Measurements from ENCODE around the gene CLTA.
"Not testable (repeated sequence)": the region's sequence is repeated elsewhere in the genome, so short reads cannot be mapped to it uniquely, and the experiment has no call there.

GRCh38 chr9:36239675-36240074, 49.0 kb downstream of the CLTA start:
- TF ChIP-seq CTCF (IDR thresholded peaks at IDR 0.05; ENCODE audit: low read depth, low read length); EZH2phosphoT487 (IDR thresholded peaks at IDR 0.05; ENCODE audit: low read depth): not testable (repeated sequence)
